ENCODE data around the gene EXOC1. TPM values are rescaled to one million over a fixed set of nuclear protein-coding genes. Genes with fewer than 3 reads are reported as not detected.

Gene EXOC1
- total and polyA plus RNA-seq, 4 donors = 4.2 to 18.0 (median 8.5) TPM

GRCh38 chr4:55941881-55942396, 88.5 kb downstream of the EXOC1 start:
- TF ChIP-seq CTCF (IDR thresholded peaks at IDR 0.05; ENCODE audit: low read depth, low read length, missing input control) = no peak
- no peak for TF ChIP-seq ZBTB33 (IDR thresholded peaks at IDR 0.05)
- TF ChIP-seq REST (IDR thresholded peaks at IDR 0.05) = no peak
- no peak for TF ChIP-seq SP1 (IDR thresholded peaks at IDR 0.05)
- no peak for TF ChIP-seq EGR1 (IDR thresholded peaks at IDR 0.05; ENCODE audit: low read depth in 2 of 2)
- TF ChIP-seq FOXA1 (IDR thresholded peaks at IDR 0.05) = no peak
- no peak for TF ChIP-seq RXRA (IDR thresholded peaks at IDR 0.05)
- TF ChIP-seq GABPA (IDR thresholded peaks at IDR 0.05 in 1 of 2, conservative IDR thresholded peaks at IDR 0.05 in 1 of 2) = no peak
- TF ChIP-seq HNF4A (conservative IDR thresholded peaks at IDR 0.05) = no peak
- no peak for TF ChIP-seq FOXA2 (IDR thresholded peaks at IDR 0.05)
- Histone ChIP-seq H3K27me3 (ENCODE audit: control insufficient read depth in 4 of 4, insufficient read depth in 4 of 4, low read length in 3 of 4) (no peaks in the 10 kb centered on the region), H3K9ac (ENCODE audit: low read depth in 1 of 2, low read length in 2 of 2) (no peak overlapping the region), H3K4me3 (ENCODE audit: low read depth in 1 of 3, low read length in 3 of 3) (no peak overlapping the region), H3K36me3 (ENCODE audit: control insufficient read depth in 4 of 4, insufficient read depth in 3 of 4, low read depth in 1 of 4, low read length in 3 of 4) (no peaks in the 10 kb centered on the region), H3K9me3 (ENCODE audit: control insufficient read depth in 4 of 4, low read length in 3 of 4) (peaks cover 0 to 7% (median 4%) of the 10 kb centered on the region in 4 donors), H3K4me1 (ENCODE audit: control insufficient read depth in 4 of 4, insufficient read depth in 4 of 4, low read length in 3 of 4) (no peaks in the 10 kb centered on the region), H3K27ac (ENCODE audit: low read depth in 1 of 2, low read length in 2 of 2) (no peak overlapping the region)
- 91% methylated on average over 3 of the region's 3 CpGs for whole genome bisulfite sequencing
- DNase-seq (ENCODE audit: low spot score) = no peak

GRCh38 chr4:55947254-55947882, 93.9 kb downstream of the EXOC1 start:
- peak overlapping the region; percentile 17 to 61 for H3K9ac ChIP-seq (ENCODE audit: low read depth in 1 of 2, low read length in 2 of 2)
- no peak for DNase-seq (ENCODE audit: low spot score)
- H3K9me3 ChIP-seq (ENCODE audit: control insufficient read depth in 4 of 4, low read length in 3 of 4) = no peaks in the 10 kb centered on the region
- 53% methylated on average over 6 of the region's 6 CpGs for WGBS
- no peaks in the 10 kb centered on the region for H3K27me3 ChIP-seq (ENCODE audit: control insufficient read depth in 4 of 4, insufficient read depth in 4 of 4, low read length in 3 of 4)
- H3K4me1 ChIP-seq (ENCODE audit: control insufficient read depth in 4 of 4, insufficient read depth in 4 of 4, low read length in 3 of 4) = peaks cover 3 to 14% (median 6%) of the 10 kb centered on the region in 4 donors
- peak overlapping the region in 1 of 3 donors; percentile 6 for H3K4me3 ChIP-seq (ENCODE audit: low read depth in 1 of 3, low read length in 3 of 3)
- peak overlapping the region; percentile 59 to 79 for H3K27ac ChIP-seq (ENCODE audit: low read depth in 1 of 2, low read length in 2 of 2)
- H3K36me3 ChIP-seq (ENCODE audit: control insufficient read depth in 4 of 4, insufficient read depth in 3 of 4, low read depth in 1 of 4, low read length in 3 of 4) = no peaks in the 10 kb centered on the region
- TF ChIP-seq FOXA1 (IDR thresholded peaks at IDR 0.05) = no peak
- TF ChIP-seq NR2F2 (IDR thresholded peaks at IDR 0.05) = no peak
- TF ChIP-seq EGR1 (IDR thresholded peaks at IDR 0.05; ENCODE audit: low read depth in 2 of 2) = no peak
- TF ChIP-seq RAD21 (IDR thresholded peaks at IDR 0.05) = no peak
- TF ChIP-seq MAX (IDR thresholded peaks at IDR 0.05) = no peak
- no peak for TF ChIP-seq SP1 (IDR thresholded peaks at IDR 0.05)
- TF ChIP-seq ATF3 (IDR thresholded peaks at IDR 0.05) = no peak
- TF ChIP-seq REST (IDR thresholded peaks at IDR 0.05) = no peak
- TF ChIP-seq RXRA (IDR thresholded peaks at IDR 0.05) = no peak
- TF ChIP-seq TAF1 (conservative IDR thresholded peaks at IDR 0.05) = no peak
- TF ChIP-seq FOXA2 (IDR thresholded peaks at IDR 0.05) = no peak
- TF ChIP-seq GABPA (IDR thresholded peaks at IDR 0.05 in 1 of 2, conservative IDR thresholded peaks at IDR 0.05 in 1 of 2) = no peak
- no peak for TF ChIP-seq JUND (IDR thresholded peaks at IDR 0.05)
- TF ChIP-seq ZBTB33 (IDR thresholded peaks at IDR 0.05) = no peak
- no peak for TF ChIP-seq HNF4G (IDR thresholded peaks at IDR 0.05)

All from liver (tissue), 9 donors.